GM21390 (cell line): Measurements from ENCODE around the gene CCNYL1.
"Not testable (repeated sequence)": the region's sequence is repeated elsewhere in the genome, so short reads cannot be mapped to it uniquely, and the experiment has no call there.

Source experiments
- ATAC-seq: cut with Tn5 transposase; IDR thresholded peaks from one replicate; pipeline ENCODE4 v1.9.1; 2021; ENCODE audit not compliant: unreplicated experiment

Gene CCNYL1

GRCh38 chr2:207710814-207711740 lies at the start of gene CCNYL1:
Gene CCNYL1 (plus strand): TSS chr2:207711640. CDS start chr2:207711897, 257 bp downstream.
- ATAC-seq, result peak; percentile 95

- peak; percentile 92 for ATAC-seq
These were observed 49.2 kb upstream of the CCNYL1 start for GRCh38 chr2:207662203-207662602.

GRCh38 chr2:207663870-207664545 lies 47.4 kb upstream of the CCNYL1 start:
- no peak for ATAC-seq

GRCh38 chr2:207670887-207671286 lies 40.6 kb upstream of the CCNYL1 start:
- no peak for ATAC-seq

- no peak for ATAC-seq
These were observed 38.0 kb upstream of the CCNYL1 start for GRCh38 chr2:207673431-207673830.

- ATAC-seq, result no peak
These were observed 37.1 kb upstream of the CCNYL1 start for GRCh38 chr2:207674266-207674774.

- ATAC-seq, result no peak
These were observed 36.6 kb upstream of the CCNYL1 start for GRCh38 chr2:207674826-207675225.

- no peak for ATAC-seq
These were observed 34.5 kb upstream of the CCNYL1 start for GRCh38 chr2:207676827-207677354.

GRCh38 chr2:207681431-207681830 lies 30.0 kb upstream of the CCNYL1 start:
- ATAC-seq, result no peak

- no peak for ATAC-seq
These were observed 28.9 kb upstream of the CCNYL1 start for GRCh38 chr2:207682557-207682956.

- ATAC-seq, result no peak
These were observed 28.0 kb upstream of the CCNYL1 start for GRCh38 chr2:207683438-207683837.

- no peak for ATAC-seq
These were observed 27.4 kb upstream of the CCNYL1 start for GRCh38 chr2:207683879-207684627.

GRCh38 chr2:207686812-207687211 lies 24.6 kb upstream of the CCNYL1 start:
- ATAC-seq, result no peak

GRCh38 chr2:207688597-207688996 lies 22.8 kb upstream of the CCNYL1 start:
- no peak for ATAC-seq

GRCh38 chr2:207690845-207691461 lies 20.5 kb upstream of the CCNYL1 start:
- not testable (repeated sequence) for ATAC-seq

GRCh38 chr2:207692206-207693065 lies 19.0 kb upstream of the CCNYL1 start:
- ATAC-seq, result no peak

- no peak for ATAC-seq
These were observed 17.7 kb upstream of the CCNYL1 start for GRCh38 chr2:207693641-207694249.

GRCh38 chr2:207694811-207695281 lies 16.6 kb upstream of the CCNYL1 start:
- peak; percentile 55 for ATAC-seq

GRCh38 chr2:207695293-207695692 lies 16.1 kb upstream of the CCNYL1 start:
- no peak for ATAC-seq
